ENCODE data around the gene LCN10.

GRCh38 chr9:136771907-136772415, 29.2 kb upstream of the LCN10 start:
- TF ChIP-seq POLR2A (IDR thresholded peaks at IDR 0.05; ENCODE audit: low read length) = no peak
- TF ChIP-seq, protein P1, sequence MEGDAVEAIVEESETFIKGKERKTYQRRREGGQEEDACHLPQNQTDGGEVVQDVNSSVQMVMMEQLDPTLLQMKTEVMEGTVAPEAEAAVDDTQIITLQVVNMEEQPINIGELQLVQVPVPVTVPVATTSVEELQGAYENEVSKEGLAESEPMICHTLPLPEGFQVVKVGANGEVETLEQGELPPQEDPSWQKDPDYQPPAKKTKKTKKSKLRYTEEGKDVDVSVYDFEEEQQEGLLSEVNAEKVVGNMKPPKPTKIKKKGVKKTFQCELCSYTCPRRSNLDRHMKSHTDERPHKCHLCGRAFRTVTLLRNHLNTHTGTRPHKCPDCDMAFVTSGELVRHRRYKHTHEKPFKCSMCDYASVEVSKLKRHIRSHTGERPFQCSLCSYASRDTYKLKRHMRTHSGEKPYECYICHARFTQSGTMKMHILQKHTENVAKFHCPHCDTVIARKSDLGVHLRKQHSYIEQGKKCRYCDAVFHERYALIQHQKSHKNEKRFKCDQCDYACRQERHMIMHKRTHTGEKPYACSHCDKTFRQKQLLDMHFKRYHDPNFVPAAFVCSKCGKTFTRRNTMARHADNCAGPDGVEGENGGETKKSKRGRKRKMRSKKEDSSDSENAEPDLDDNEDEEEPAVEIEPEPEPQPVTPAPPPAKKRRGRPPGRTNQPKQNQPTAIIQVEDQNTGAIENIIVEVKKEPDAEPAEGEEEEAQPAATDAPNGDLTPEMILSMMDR (IDR thresholded peaks at IDR 0.05) = no peak
- no peak for TF ChIP-seq ZSCAN20 (CRISPR knock-in tag; IDR thresholded peaks at IDR 0.05)
- no peak for TF ChIP-seq MAFK (IDR thresholded peaks at IDR 0.05; ENCODE audit: partially characterized antibody)

All from A549 (cell line).